Fibroblast of upper back skin (primary cell): ENCODE measurements around the gene TTLL1.

Experiments used
- DNase-seq: peaks from one replicate; pipeline ENCODE4 v3.0.0-alpha.2; 2013

TTLL1 gene

GRCh38 chr22:42990131-42990838 lies 98.9 kb downstream of the TTLL1 start:
- DNase-seq = peak; percentile 85
